ENCODE results near the gene NUP210L. TPM values are rescaled to one million over a fixed set of nuclear protein-coding genes. Genes with fewer than 3 reads are reported as not detected.

The NUP210L gene
- total RNA-seq, 1 experiment from 2014 or later = 0.10 TPM

GRCh38 chr1:154174654-154175053, 19.8 kb upstream of the NUP210L start:
- Histone ChIP-seq H3K4me3 (replicated peaks in 1 of 2; ENCODE audit: low read depth in 1 of 2, low read length in 2 of 2) (no peak overlapping the region), H3K9ac (ENCODE audit: low read length) (no peak overlapping the region), H3K27me3 (ENCODE audit: insufficient read depth, low read length) (no peaks in the 10 kb centered on the region), H4K20me1 (ENCODE audit: insufficient read depth) (peaks cover 40% of the 10 kb centered on the region; the same call in 1 of the 2 replicates), H3K9me2 (ENCODE audit: insufficient read depth) (no peaks in the 10 kb centered on the region), H2AFZ (ENCODE audit: low read depth, low read length, poor library complexity, severe bottlenecking) (no peak overlapping the region), H3K79me2 (ENCODE audit: insufficient read depth, low read length) (peaks cover 92% of the 10 kb centered on the region), H3K4me2 (ENCODE audit: low read length) (no peak overlapping the region), H3K9me3 (ENCODE audit: control insufficient read depth in 1 of 2, insufficient read depth in 1 of 2, low read depth in 1 of 2, low read length in 2 of 2) (no peaks in the 10 kb centered on the region), H3K4me1 (ENCODE audit: control insufficient read depth in 1 of 2, insufficient read depth in 2 of 2, low read length in 2 of 2) (peaks cover 0 to 9% of the 10 kb centered on the region in 2 experiments; a peak in 2 of 4 replicates), H3K27ac (ENCODE audit: low read depth, low read length) (no peak overlapping the region), H3K36me3 (ENCODE audit: control insufficient read depth in 1 of 2, insufficient read depth in 2 of 2, low read length in 2 of 2) (peaks cover 56 to 75% of the 10 kb centered on the region in 2 experiments)
- ATAC-seq (no peak), DNase-seq (ENCODE audit: low read depth, low spot score) (no peak)
- intact Hi-C loops (cut with micrococcal nuclease) = no loop called here
- ChIA-PET POLR2A (no interaction called here), RAD21 (ENCODE audit: low non-redundant PET in 1 of 2, low total read pairs in 2 of 2, uncharacterized antibody in 2 of 2, unreplicated experiment in 2 of 2) (no interaction called here), CTCF (no interaction called here)
- no TSS peak for BruUV-seq (replicated peaks)
- no peak for TF ChIP-seq SIN3A (IDR thresholded peaks at IDR 0.05; ENCODE audit: low read depth)
- TF ChIP-seq RAD21 (IDR thresholded peaks at IDR 0.05; ENCODE audit: low read depth) = no peak
- TF ChIP-seq FOSL1 (IDR thresholded peaks at IDR 0.05; ENCODE audit: low read depth) = no peak
- TF ChIP-seq EZH2 (IDR thresholded peaks at IDR 0.05) = no peak
- TF ChIP-seq POLR2AphosphoS5 (IDR thresholded peaks at IDR 0.05; ENCODE audit: low read depth, low read length) = no peak
- no peak for TF ChIP-seq ZFX (IDR thresholded peaks at IDR 0.05)
- no peak for TF ChIP-seq EZH2phosphoT487 (IDR thresholded peaks at IDR 0.05; ENCODE audit: borderline replicate concordance)

- Histone ChIP-seq H3K27me3 (ENCODE audit: insufficient read depth, low read length) (no peaks in the 10 kb centered on the region), H3K79me2 (ENCODE audit: insufficient read depth, low read length) (peaks cover 91% of the 10 kb centered on the region)
- RAD21 ChIA-PET (ENCODE audit: low non-redundant PET in 1 of 2, low total read pairs in 2 of 2, uncharacterized antibody in 2 of 2, unreplicated experiment in 2 of 2) = no interaction called here
- TF ChIP-seq ZFX (IDR thresholded peaks at IDR 0.05) (no peak), POLR2AphosphoS5 (IDR thresholded peaks at IDR 0.05; ENCODE audit: low read depth, low read length) (no peak), YY1 (IDR thresholded peaks at IDR 0.05; ENCODE audit: extremely low read depth, insufficient replicate concordance, low read depth, low read length) (no peak), FOSL1 (IDR thresholded peaks at IDR 0.05; ENCODE audit: low read depth) (no peak), ELF1 (IDR thresholded peaks at IDR 0.05; ENCODE audit: borderline replicate concordance, low read depth) (no peak), CEBPB (IDR thresholded peaks at IDR 0.05; ENCODE audit: low read depth) (no peak), MAX (IDR thresholded peaks at IDR 0.05) (no peak), CTCF (IDR thresholded peaks at IDR 0.05 in 2 of 3, conservative IDR thresholded peaks at IDR 0.05 in 1 of 3; ENCODE audit: borderline replicate concordance in 1 of 3, insufficient read depth in 1 of 3, low read depth in 2 of 3, low read length in 2 of 3) (no peak), REST (IDR thresholded peaks at IDR 0.05; ENCODE audit: low read depth) (no peak), ATF3 (IDR thresholded peaks at IDR 0.05) (no peak), SRF (IDR thresholded peaks at IDR 0.05; ENCODE audit: low read depth) (no peak)
Measured at GRCh38 chr1:154171880-154172279, 17.0 kb upstream of the NUP210L start.

More at GRCh38 chr1:154171880-154172279, 17.0 kb upstream of the NUP210L start:
- no peaks in the 10 kb centered on the region for H3K9me3 ChIP-seq (ENCODE audit: control insufficient read depth in 1 of 2, insufficient read depth in 1 of 2, low read depth in 1 of 2, low read length in 2 of 2)
- H3K4me3 ChIP-seq (replicated peaks in 1 of 2; ENCODE audit: low read depth in 1 of 2, low read length in 2 of 2) = no peak overlapping the region
- H3K27ac ChIP-seq (ENCODE audit: low read depth, low read length) = no peak overlapping the region
- H4K20me1 ChIP-seq (ENCODE audit: insufficient read depth) = peaks cover 18% of the 10 kb centered on the region; the same call in 1 of the 2 replicates
- H2AFZ ChIP-seq (ENCODE audit: low read depth, low read length, poor library complexity, severe bottlenecking) = no peak overlapping the region
- no peaks in the 10 kb centered on the region for H3K4me1 ChIP-seq (ENCODE audit: control insufficient read depth in 1 of 2, insufficient read depth in 2 of 2, low read length in 2 of 2)
- no peak overlapping the region for H3K9ac ChIP-seq (ENCODE audit: low read length)
- intact Hi-C loops (cut with micrococcal nuclease) = no loop called here
- ChIA-PET POLR2A (no interaction called here), CTCF (no interaction called here)
- no peak for ATAC-seq
- BruUV-seq (replicated peaks) = no TSS peak
- H3K4me2 ChIP-seq (ENCODE audit: low read length) = no peak overlapping the region
- H3K36me3 ChIP-seq (ENCODE audit: control insufficient read depth in 1 of 2, insufficient read depth in 2 of 2, low read length in 2 of 2) = peaks cover 66 to 81% of the 10 kb centered on the region in 2 experiments
- no peaks in the 10 kb centered on the region for H3K9me2 ChIP-seq (ENCODE audit: insufficient read depth)
- no peak for DNase-seq (ENCODE audit: low read depth, low spot score)
